Hepatocyte (in vitro differentiated cells): ENCODE measurements around the gene ACAP3.

Experiments used
- CTCF ChIP-seq: fragments of 200-600 bp; sonication (generic); IDR thresholded peaks from 2 replicates; pipeline ENCODE4 v1.5.1; 2016; ENCODE audit warnings: antibody characterized with exemption, mild to moderate bottlenecking; ENCODE audit not compliant: poor library complexity
- EZH2 ChIP-seq: fragments of 200-600 bp; sonication (generic); IDR thresholded peaks from 2 replicates; pipeline ENCODE4 v1.6.1; 2016; ENCODE audit warnings: antibody characterized with exemption, mild to moderate bottlenecking, borderline replicate concordance
- EZH2phosphoT487 ChIP-seq: fragments of 200-600 bp; sonication (generic); IDR thresholded peaks from one replicate; pipeline ENCODE4 v1.6.1; 2018; ENCODE audit warnings: antibody characterized with exemption, mild to moderate bottlenecking, low read depth, moderate library complexity; ENCODE audit not compliant: unreplicated experiment, severe bottlenecking

GRCh38 chr1:1254667-1254998 is 53.1 kb downstream of the ACAP3 start:
- TF ChIP-seq EZH2phosphoT487: no peak
- no peak for TF ChIP-seq CTCF
- no peak for TF ChIP-seq EZH2
